HFF-Myc (cell line): ENCODE measurements around the gene NUP85.
"Not testable (repeated sequence)": the region's sequence is repeated elsewhere in the genome, so short reads cannot be mapped to it uniquely, and the experiment has no call there.

Experiments
- DNase-seq: peaks from one replicate; pipeline ENCODE4 v3.0.0-alpha.2; 2011; ENCODE audit warnings: low read depth; ENCODE audit errors: extremely low read depth
- H3K4me3 ChIP-seq: replicated peaks from 2 replicates; pipeline ENCODE4 v1.5.1; 2011; ENCODE audit warnings: low read depth, mild to moderate bottlenecking, control low read depth, low read length
- CTCF ChIP-seq: IDR thresholded peaks from 2 replicates; pipeline ENCODE4 v1.5.1; 2012; ENCODE audit warnings: mild to moderate bottlenecking, low read depth, low read length, control low read depth; ENCODE audit errors: missing control alignments

Gene NUP85

GRCh38 chr17:75246404-75246803 is 40.9 kb downstream of the NUP85 start:
- H3K4me3 ChIP-seq = no peak overlapping the region
- no peak for TF ChIP-seq CTCF
- no peak for DNase-seq

GRCh38 chr17:75249564-75249963 is 44.1 kb downstream of the NUP85 start:
- H3K4me3 ChIP-seq = no peak overlapping the region
- no peak for TF ChIP-seq CTCF

GRCh38 chr17:75250009-75250471 is 44.6 kb downstream of the NUP85 start:
- no peak overlapping the region for H3K4me3 ChIP-seq
- TF ChIP-seq CTCF = no peak
- no peak for DNase-seq

More at GRCh38 chr17:75249564-75249963, 44.1 kb downstream of the NUP85 start:
- DNase-seq = no peak

GRCh38 chr17:75252039-75252816 is 46.7 kb downstream of the NUP85 start:
- no peak for DNase-seq
- no peak for TF ChIP-seq CTCF
- H3K4me3 ChIP-seq = no peak overlapping the region

GRCh38 chr17:75255954-75256698 is 50.6 kb downstream of the NUP85 start:
- DNase-seq, H3K4me3 ChIP-seq: not testable (repeated sequence)

GRCh38 chr17:75257228-75257627 is 51.7 kb downstream of the NUP85 start:
- DNase-seq, H3K4me3 ChIP-seq: not testable (repeated sequence)

- peak overlapping the region; percentile 76 for H3K4me3 ChIP-seq
- TF ChIP-seq CTCF = no peak
- DNase-seq = no peak
These were observed 55.3 kb downstream of the NUP85 start for GRCh38 chr17:75260641-75261335.
